SKM-1 treated with dmso at 0.1 percent for 144 hours (cell line): Measurements from ENCODE around the gene SSR2.
"Not testable (repeated sequence)": the region's sequence is repeated elsewhere in the genome, so short reads cannot be mapped to it uniquely, and the experiment has no call there.

ENCODE experiments used
- DNase-seq: peaks from one replicate; lab custom pipeline; 2025; ENCODE audit not compliant: unreplicated experiment; lab: John Stamatoyannopoulos, UW

Gene SSR2

DNA sequence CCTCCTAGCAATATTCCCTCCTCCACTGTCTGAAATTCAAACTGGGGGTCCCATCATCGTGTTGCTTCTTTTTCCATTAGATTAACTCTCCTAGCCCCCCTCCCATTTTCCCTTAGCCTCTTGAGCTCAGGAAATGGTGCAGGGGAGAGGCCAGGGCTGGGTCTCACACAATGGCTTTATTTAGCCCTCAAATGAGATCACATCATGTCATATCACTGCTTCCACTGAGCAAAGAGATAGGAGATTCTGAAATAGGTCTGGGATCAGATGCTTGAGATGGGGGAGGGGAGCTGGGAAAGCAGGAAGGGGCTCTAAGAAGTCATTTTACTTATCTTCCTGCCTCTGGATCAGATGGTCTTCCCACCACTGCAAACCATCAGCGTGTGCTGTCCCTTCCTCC lies 24.6 kb downstream of the SSR2 start:
- DNase-seq = no peak

- no peak for DNase-seq
These were observed 27.2 kb downstream of the SSR2 start for GRCh38 chr1:155993595-155993994.

- DNase-seq = peak; percentile 96
These were observed 30.6 kb downstream of the SSR2 start for GRCh38 chr1:155990005-155990739.

- peak; percentile 92 for DNase-seq
These were observed 31.3 kb downstream of the SSR2 start for GRCh38 chr1:155989242-155990004.

DNA sequence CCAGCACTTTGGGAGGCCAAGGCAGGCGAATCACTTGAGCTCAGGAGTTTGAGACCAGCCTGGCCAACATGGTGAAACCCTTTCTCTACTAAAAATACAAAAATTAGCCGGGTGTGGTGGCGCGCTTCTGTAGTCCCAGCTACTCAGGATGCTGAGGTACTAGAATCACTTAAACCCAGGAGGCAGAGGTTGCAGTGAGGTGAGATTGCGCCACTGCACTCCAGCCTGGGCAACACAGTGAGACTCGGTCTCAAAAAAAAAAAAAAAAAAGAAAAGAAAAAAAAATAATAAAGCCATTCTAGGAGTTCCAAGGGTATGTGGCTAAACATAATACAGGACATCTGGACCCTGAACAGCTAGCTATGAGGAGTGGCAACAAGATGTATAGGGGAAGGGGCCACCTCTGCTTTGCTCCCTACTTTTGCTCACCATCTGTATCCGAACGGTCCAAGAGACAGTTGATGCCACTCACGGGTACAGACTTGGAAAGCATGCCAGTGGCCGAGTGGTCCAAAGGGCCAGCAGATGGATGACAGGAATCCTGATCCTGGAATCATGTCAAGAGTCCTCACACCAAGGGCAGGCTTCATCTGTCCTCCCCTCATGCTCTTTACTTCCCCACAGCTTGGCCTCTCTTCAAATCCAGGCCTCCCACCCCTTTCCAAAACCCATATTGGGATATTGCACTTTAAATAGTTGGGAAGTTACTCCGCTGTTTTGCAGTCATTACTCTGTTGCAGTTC lies 35.7 kb downstream of the SSR2 start:
- not testable (repeated sequence) for DNase-seq

- DNase-seq = no peak
These were observed 36.4 kb downstream of the SSR2 start for GRCh38 chr1:155984341-155984740.

DNA sequence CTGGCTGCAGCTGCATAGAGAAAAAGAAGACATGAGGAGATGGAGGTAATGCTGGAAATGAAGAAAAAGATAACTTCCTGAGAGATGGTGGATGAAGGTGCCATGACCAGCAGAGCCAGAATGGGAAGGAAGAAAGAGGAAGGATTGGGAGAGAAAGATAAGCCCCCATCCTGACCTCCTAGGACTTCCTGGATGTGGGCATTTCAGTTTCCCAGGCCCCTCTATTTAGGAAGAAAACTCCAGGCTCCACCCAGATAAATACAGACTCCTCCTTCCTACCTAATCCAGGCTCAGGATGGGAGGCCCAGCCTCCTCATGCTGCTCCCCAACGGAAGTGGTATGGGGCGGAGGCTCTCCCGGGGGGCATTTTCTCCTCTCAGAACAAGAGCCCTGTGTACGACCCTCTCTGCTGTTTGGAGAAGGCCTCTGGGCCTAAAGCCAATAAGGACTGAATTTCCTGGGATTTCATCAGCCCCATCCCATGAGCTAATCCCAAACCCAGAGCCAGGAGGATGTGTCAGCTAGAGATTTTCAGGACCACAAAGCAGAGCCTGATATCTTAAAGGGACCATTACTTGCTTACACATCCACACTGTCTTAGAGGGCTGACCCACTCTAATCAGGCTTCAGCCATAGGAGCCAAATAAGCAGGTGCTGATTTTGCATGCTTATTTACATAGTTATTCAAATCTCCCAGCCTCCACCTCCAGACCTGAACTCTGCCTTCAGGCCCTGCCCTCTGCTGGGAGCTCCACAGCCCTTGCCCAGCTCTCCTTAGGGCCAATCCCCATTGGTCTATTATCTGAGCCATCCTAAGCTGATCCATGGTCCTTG lies 37.3 kb downstream of the SSR2 start:
- DNase-seq = no peak

DNA sequence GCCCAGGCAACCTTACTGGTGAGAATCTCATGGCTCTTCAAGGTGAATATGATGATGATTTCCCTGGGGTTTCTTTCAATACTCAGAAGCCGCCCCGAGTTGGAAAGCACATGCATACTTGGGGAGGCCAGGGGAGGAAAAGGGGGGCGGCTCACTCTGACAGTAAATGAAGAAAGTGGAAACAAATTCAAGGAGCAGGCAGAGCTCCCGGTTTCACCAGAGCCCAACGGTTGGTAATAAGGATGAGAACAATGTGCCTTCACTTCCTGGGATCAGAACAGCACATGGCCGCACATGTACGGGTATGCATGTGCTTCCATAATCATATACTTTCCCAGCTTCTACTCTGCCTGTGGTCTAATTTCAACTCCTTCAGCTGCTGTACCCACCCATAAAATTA lies 38.6 kb downstream of the SSR2 start:
- DNase-seq = no peak

- DNase-seq = peak; percentile 91
These were observed 39.3 kb downstream of the SSR2 start for GRCh38 chr1:155981266-155982088.

DNA sequence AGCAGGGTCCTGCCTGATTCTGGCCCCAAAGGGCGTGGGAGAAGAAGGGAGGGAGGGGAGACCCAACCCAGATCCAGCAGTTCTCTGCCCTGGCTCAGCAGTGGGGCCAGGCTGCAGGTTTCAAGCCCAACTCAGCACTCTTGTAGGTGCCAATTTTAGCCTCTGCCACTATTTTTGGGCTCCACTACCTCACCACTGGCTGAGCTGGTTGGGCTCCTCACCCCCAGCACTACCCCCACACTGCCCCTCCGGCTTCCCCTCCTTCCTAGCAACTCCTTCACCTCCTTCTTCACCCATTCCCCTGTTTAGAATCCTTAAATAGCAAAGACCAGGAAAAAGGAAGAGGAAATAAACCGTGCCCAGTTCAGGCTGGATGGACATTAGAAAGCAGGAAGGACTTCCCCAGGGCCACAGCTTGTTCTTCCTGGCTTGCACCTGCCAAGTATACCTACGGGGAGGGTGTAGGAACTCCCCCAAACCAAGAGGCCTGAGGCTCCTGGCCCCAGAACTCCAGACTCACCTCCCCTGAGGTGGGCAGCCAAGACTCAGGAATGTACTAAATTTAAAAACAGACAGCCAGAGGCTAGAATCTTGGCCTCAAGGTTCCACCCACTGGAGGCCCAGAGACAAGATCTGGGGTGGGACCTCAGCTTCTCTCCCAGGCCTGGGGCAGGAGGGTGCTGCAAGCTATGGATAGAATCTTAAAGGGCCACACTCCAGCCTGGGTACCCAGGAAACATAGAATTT lies 41.0 kb downstream of the SSR2 start:
- DNase-seq = peak; percentile 25

- peak; percentile 38 for DNase-seq
These were observed 41.8 kb downstream of the SSR2 start for GRCh38 chr1:155978973-155979429.

DNA sequence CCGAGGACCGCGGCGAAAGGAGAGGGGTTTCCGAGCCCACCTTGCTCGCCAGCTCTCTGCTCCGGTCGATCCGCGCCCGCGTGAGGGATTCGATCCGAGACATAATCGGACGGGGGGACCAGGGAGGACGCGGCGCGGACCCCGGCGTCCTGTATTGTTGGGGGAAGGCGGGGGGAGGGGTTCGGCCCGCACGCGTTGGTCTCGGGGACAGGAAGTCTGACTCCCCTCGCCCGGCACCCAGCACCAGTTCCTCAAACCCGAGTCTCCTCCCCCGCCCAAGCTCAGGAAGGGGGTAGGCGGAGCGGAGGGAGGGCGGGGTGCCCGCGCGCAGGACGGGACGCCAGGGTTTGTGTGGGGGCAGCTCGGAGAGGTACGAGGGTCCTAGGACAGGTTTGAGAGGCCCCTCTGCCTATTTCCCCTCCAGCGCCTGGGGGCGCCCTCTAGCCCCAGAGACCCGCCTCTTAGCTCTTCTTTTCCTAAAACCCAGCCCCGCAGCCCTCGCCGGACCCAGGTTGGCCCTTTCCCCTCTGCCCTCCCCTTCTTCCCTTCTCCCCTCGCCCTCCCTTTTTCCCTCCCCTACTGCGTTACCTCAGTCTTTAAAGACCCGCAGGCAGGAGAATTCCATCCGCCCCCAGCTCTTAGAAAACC lies 42.3 kb downstream of the SSR2 start, which contains the start of gene ARHGEF2:
ARHGEF2 (minus strand) TSS at position 223 of the 648 bp plus-strand sequence; CDS start at position 103, 120 bp downstream.
- DNase-seq = peak; percentile 97

DNA sequence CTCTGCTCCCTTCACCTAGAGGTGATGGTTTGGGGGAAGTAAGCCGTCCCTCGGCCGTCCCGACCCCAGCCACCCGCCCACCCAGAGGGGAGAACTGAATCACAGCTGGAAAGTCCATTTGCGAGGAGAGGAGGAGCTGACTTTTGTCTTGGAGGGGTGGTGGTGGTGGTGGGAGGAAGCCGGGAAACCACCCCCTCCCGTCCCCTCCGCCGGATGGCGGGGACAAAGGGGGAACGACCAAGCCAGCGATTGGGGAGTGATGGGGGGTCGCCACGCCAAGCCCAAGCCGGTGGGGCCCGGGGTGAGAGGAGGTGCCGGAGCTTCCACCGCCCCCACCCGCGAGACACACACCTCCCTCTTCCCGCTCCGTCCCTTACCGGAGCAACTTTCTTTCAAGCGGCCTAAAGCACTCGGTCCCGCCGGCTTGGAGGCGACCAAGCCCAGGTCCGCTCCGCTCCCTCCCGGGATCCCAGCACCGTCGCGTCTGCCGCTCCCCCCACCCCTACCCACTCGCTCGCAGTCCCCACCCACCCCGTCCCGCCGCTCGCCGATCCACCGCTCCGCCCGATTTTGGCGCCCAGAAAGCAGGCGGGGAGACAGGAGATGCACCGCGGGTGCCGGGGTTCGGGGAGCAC lies 42.9 kb downstream of the SSR2 start:
- no peak for DNase-seq

DNA sequence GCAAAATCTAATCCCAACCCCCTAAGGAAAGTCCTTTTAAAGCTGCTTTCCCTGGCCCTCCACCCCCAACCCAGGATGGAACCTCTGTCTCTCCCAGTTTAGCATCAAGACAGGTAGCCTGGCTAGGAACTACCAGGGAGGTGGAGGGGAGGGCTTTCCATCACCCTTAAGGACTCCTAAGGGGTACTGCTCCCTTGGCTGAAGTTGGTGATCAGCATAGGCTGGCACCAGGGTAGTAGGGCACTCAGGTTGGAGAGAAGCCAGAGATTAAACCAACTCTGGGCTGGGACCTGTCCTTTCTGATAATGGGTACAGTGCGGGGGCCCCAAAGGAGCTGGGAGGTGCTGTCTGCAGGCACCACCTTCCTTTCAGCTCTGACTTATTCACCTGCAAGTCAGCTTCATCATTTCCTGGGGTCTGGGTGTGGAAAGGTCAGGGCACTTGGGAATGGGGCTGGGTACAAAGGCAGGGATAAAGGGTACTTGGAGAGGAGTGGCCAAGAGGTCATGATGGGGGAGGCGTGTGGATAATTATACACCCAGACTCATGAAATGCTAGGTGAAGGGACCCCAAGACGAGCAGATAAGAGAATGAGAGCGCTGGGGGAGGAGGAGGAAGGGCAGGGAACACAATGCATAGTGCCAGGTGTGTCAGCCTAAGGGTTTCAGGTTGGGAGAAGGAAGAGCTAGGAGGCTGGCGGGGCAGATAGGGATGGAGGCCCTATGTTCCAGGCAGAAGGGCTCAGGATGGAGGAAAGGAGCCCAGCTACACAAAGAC lies 43.6 kb downstream of the SSR2 start:
- no peak for DNase-seq

GRCh38 chr1:155976062-155976912 lies 44.5 kb downstream of the SSR2 start:
- peak; percentile 89 for DNase-seq

DNA sequence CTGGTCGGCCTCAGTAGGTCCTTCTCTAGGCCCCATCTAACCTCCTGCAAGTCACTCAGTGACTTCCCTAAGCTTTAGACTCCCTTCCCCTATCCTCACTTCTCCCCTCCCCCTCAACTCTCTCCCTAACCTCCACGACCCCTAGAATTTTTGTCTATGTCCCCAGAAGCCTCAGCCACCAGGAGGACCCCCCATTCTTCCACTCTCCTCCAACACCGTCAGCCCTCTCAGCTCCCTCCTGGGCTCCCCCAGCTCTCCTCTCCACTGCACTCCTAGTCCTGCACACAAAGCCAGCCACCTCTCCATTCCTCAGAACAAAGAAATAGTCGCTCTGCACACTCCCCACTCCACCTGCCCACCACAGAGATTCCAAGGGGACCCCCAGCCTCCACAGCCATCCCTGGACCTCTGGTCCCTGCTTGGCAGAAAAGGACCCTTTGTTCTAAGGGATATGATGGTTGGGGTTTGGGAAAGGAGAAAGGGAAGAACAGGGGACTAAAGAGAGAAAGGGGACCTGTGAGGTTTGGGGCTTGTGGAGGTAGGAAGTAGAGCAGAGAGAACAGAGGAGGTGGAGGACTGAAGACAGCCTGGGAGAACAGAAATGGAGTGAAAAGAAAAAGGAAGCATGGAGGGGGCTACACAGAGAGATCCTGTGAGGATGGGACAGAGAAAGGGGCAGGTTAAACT lies 45.2 kb downstream of the SSR2 start:
- peak; percentile 35 for DNase-seq
